ENCODE measurements around the gene PBX1.
"Not testable (repeated sequence)": the region's sequence is repeated elsewhere in the genome, so short reads cannot be mapped to it uniquely, and the experiment has no call there.

PBX1 gene

DNA sequence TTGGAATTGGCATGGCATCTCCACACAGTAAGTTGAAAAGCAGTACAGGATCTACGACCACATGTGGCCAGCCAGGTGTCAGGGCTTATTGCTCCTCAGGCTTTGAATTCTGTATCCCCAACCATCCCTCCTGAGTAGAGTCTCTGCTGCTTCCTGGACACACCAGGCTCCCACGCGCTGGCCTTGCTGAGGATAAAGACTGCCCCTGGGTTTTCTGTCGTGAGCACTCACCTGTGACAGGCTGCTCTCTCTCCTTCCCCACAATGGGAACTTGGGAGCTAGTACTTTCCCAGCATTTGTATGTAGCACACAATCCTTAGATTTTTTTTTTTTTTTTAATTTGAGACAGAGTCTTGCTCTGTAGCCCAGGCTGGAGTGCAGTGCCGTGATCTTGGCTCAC lies 33.6 kb downstream of the PBX1 start:
- no peak for DNase-seq

DNA sequence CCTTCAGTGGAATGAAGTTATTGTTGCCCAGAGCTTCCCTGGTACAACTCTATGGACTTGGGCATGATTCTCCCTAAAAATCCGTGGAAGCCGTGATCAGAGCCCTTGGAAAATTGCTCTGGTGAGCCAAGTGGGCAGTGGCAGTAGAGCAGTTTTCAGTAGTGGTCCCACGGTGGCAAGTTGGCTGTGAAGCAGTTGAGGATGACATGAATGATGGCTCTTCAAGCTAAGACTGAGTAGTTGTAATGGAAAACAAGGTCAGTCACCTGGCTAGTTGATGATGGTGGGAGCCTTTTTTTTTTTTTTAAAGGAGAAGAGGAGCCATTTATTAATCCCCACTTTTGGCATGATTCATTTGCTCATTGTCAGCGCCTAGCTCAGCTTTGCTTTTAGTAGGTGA lies 36.2 kb downstream of the PBX1 start:
- DNase-seq: no peak

- DNase-seq: no peak
Observed at GRCh38 chr1:164596172-164596571, 37.2 kb downstream of the PBX1 start.

DNA sequence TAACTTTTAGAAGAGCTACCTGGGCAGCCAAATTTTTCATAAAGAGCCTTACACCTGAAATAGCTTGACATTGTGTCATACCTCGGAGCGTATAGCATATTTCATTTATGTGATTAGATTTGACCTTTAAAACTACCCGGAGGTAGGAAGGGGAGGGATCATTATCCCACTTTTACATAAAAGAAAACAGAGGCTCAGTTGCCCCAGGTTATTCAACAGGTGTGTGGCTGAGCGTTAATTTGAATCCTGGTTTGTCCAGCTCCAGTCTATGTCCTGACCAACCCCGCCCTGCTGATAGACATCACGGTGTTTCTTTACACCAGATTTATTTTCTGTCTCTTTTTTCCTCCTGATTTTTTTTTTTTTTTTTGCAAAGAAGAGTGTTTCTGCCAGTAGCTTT lies 39.7 kb downstream of the PBX1 start:
- no peak for DNase-seq

- DNase-seq: no peak
Observed at GRCh38 chr1:164599272-164599671, 40.3 kb downstream of the PBX1 start.

DNA sequence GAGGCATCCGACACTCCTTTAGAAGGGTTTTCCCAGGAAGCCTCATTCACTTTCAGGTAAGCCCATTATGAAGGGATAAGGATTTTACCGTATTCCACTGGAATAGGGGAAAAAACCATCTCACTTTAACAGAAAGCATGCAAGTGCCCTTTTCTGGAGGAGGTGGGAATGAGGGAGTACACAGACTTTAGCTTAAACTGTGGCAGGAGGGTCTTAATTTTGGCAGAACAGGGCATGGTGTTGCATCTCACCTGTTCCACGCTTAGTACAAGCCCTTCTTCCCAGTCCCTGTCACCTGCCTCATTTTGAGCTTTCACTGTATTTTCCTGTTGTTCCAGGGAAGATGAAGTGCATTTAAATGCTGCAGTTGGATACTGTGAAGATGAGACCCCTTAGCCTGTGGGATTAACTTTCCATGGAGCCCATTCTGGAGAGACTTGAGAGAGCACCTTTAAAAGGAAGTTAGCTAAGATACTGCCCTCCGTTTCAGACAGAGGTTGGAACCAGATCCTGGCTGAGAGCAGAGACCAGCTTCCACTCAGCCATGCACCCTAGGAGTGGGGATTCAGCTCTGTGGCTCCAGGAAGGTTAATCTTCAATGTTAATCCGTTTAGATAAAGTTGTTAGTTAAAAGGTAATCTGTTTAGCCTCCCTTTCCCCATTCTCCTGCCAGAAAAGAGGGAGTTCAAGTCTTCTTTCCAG lies 42.6 kb downstream of the PBX1 start:
- DNase-seq: no peak

- DNase-seq: no peak
Observed at GRCh38 chr1:164602101-164602422, 43.1 kb downstream of the PBX1 start.

GRCh38 chr1:164602480-164603093 lies 43.6 kb downstream of the PBX1 start:
- DNase-seq: no peak

- DNase-seq: not testable (repeated sequence)
Observed at GRCh38 chr1:164603805-164604204, 44.8 kb downstream of the PBX1 start.

- no peak for DNase-seq
Observed at GRCh38 chr1:164604541-164604940, 45.6 kb downstream of the PBX1 start.

- DNase-seq: no peak
Observed at GRCh38 chr1:164605254-164606091, 46.5 kb downstream of the PBX1 start.

GRCh38 chr1:164607351-164607750 lies 48.4 kb downstream of the PBX1 start:
- DNase-seq: no peak

DNA sequence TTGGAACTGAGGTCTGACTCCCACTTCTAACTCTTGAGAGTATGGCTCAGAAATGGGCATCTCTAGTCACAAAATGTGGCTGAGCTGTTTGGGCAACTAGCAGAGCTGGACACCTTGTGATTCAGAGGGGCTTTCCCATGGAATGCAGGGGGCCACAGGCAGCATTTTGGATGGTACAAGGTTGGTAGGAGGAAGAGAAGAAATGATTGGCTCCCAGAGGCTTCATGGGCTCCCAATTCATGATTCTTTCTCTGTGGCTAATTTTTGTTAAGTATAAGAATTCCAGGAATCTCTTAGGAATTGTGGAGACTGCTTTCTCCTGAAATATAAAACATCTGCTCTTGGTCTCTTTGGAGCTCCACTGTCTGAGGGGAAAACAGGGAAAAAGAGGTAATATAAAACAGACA lies 49.7 kb downstream of the PBX1 start:
- no peak for DNase-seq

- DNase-seq: no peak
Observed at GRCh38 chr1:164609089-164609488, 50.1 kb downstream of the PBX1 start.

DNA sequence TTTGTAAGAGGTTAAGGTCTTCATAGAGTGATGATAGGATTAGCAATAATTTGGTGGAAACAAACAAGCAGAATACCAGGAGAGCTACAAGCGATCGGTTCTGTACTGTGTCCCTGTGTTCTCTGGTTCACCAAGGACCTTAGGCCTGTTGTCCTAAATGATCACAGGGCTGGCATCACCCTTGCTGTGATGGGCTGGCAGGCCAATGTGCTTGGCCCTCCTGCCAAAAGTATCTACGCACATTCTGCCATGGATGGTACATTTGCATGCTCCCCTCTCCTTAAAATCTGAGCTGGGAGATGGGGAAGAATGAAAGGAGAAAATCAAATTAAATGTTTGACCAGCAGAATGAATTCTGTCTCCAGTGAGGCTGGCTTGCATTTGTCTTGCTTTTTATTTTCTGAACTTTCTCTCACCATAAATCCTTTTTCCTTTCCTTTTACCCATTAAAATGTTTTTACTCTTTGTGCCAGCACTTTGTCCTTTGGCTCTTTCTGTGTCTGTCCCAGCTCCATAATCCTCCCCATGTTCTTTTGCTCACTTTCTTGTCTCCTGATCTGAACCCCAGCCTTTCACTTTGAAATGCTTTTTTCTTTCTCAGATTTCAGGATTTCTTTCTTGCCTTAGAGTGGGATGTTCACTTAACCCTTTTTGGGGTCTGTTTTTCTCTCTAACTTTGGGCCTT lies 51.7 kb downstream of the PBX1 start:
- no peak for DNase-seq

DNA sequence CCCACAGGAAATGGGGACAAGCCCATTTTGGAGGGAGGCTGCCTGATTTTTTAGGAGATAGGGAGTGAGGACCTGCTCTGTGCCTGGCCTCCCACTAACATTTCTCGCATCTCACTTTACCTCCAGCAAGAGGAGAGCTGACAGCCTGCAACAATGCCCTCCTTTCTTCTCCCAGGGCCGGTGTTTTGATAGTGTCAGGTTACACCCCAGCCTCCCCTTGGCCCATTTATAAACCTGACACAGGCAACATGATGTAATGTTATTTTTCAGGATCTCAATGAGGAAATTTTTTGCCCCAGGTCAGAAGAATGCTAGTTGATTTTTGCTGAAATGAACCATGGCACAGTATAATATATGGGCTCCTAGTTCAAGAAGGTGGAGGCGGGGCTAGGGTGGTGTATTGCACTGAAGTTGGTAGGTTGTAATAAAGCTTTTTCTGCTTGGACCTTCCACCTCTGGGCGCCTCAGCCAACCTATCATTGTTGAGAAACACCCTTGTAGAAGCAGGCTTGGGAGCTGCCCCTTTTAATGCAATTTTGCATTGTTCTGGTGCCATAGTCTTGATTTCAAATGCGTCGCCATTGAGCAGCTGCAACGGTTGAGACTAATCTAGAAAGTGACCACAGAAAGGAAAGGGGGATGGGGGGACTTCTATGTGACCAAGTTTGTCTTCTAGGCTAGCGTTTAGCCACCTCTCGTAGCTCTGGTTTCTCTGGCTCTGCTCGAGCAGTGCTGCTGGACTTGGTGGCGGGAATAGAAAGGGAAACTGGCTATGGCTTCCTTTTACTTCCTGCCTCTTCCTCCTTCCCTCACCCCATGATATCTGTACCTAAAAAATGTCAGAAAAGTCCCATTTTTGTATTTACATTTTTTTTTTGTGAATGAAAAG lies 53.0 kb downstream of the PBX1 start:
- no peak for DNase-seq

- DNase-seq: no peak
Observed at GRCh38 chr1:164613176-164613575, 54.2 kb downstream of the PBX1 start.

DNA sequence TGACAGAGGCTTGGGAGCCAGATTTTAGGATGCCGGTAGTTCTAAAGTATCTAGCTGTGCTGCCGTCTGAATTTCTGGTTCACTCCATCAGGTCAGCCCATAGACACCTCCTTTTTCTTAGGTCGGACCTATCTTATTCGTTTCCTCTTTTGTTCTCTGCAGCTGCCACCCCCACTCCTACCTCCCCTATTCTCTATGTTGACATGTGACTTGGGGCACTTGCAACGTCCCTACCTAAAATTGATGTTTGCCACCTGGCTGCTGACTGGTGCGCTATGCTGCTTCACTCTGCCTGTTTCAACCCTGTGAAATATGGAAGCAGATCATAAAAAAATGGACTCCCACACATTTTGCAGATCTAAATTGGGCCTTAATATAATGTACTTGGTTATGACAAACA lies 55.3 kb downstream of the PBX1 start:
- no peak for DNase-seq

DNA sequence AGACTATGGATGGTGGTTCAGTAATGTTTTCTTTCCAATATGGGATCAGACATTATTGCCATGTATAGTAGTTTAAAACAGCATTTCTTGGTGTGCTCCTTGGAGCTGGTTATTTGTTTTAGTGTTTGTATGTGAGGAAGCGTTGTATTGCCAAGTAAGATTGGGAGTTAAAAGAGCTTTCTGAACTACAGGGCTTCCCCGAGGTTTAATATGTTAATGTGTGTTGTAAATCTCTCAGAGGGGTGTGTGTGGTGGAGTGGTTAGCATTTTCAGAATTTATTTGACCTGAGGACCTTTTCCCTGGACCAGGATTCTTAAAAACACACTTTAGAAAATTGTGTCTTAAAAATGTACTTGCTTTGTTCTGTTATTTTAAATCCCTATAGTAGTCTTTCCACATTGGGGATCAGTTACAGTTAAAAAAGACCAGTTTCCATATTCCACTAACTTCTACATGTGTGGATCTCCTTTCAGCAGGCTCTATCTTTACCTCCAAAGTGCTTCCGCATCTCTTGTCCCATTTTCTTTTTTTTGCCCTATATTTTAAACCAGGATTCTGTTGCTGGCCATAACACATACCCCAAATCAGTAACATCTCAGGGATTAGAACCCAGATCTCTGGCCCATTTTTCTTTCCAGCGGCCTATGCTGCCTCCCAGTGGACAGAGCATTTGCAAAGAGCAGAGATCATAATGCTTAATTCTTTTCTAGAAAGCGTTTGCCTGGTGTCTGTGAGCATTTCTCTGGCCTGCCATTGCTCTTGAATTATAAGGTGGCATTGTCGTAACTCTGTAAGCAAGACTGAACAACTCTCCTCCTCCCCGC lies 58.6 kb downstream of the PBX1 start:
- no peak for DNase-seq

- no peak for DNase-seq
Observed at GRCh38 chr1:164618202-164618564, 59.2 kb downstream of the PBX1 start.

DNA sequence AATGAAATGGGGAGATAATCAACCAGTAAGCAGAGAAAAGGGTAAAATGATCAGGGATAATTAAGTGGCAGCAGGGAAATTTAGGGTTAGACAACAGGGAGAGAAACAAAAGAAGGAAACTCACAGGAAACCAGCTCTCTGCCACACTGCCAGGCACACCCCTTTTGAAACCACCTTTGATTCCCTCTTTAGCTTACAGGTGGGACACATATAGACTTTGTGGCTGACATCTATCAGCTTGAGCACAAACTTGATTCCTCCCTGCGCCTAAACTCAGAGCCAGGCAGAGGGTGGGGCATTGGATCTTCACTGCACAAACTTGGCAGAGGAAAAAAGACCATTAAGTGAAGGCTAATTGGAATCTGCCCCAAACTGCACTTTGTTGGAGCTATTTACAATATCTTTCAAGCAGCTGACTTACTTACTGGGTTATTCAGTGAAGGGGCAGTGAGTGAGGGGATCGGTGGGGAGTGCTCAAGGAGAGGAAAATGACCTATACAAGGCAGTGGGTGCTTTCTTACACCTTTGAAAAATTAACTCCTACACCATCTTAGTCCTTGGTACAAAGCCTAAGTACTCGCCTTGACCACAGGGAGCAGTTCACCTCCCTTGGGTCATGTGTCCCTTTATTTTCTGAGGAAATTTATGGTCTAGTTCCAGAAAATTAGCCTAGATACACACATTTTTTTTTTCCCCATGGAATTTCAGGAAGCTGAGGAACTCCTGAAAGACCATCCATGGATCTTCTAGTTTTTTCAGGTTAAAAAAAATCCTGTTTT lies 60.2 kb downstream of the PBX1 start:
- no peak for DNase-seq
